Sigmoid colon (tissue), 7 donors: ENCODE data around the gene SUPT16H. TPM values are rescaled to one million over a fixed set of nuclear protein-coding genes. Genes with fewer than 3 reads are reported as not detected.

ENCODE experiments used
- DNase-seq: peaks from one replicate; pipeline ENCODE4 v3.0.0-alpha.2; 2019
- H3K27ac ChIP-seq, 4 donors: fragments of 200-600 bp; sonication (generic); one replicate each; pipeline ENCODE4 v1.5.1; 2016 to 2019; ENCODE audit warnings: mild to moderate bottlenecking in 1 of 4
- H3K27me3 ChIP-seq, 3 donors: fragments of 200-600 bp; sonication (generic); one replicate each; pipeline ENCODE4 v1.5.1; 2019; ENCODE audit warnings: mild to moderate bottlenecking in 1 of 3
- H3K36me3 ChIP-seq, 4 donors: fragments of 200-600 bp; sonication (generic); one replicate each; pipeline ENCODE4 v1.5.1; 2016 to 2019
- H3K4me1 ChIP-seq, 4 donors: fragments of 200-600 bp; sonication (generic); one replicate each; pipeline ENCODE4 v1.5.1; 2017 to 2019
- H3K4me3 ChIP-seq, 4 donors: fragments of 200-600 bp; sonication (generic); one replicate each; pipeline ENCODE4 v1.5.1; 2017 to 2019; ENCODE audit warnings: mild to moderate bottlenecking in 2 of 4, moderate library complexity in 1 of 4
- H3K9me3 ChIP-seq, 4 donors: fragments of 200-600 bp in 3 of 4; sonication (generic) in 3 of 4; one replicate each; pipeline versions ENCODE4 v1.5.1 to v1.6.1; 2013 to 2019
- EP300 ChIP-seq, 4 donors: sonication (generic); formaldehyde crosslinking; IDR thresholded peaks; one replicate each; pipeline ENCODE4 v1.6.1; 2017; ENCODE audit warnings: antibody characterized with exemption in 4 of 4
- POLR2A ChIP-seq, 2 donors: fragments of 450-650 bp; IDR thresholded peaks; one replicate each; pipeline ENCODE4 v1.6.1; 2016; ENCODE audit warnings: antibody characterized with exemption in 2 of 2, mild to moderate bottlenecking in 2 of 2, moderate library complexity in 2 of 2
- POLR2AphosphoS5 ChIP-seq, 4 donors: sonication (generic); formaldehyde crosslinking; IDR thresholded peaks; one replicate each; pipeline ENCODE4 v1.6.1; 2017; ENCODE audit warnings: antibody characterized with exemption in 4 of 4
- WGBS, 2 donors: extraction: QIAGEN DNeasy Blood & Tissue Kit; methylation state at CpG; one replicate each; pipeline ENCODE4 v1.1.7; 2013; 5-methylcytosine and 5-hydroxymethylcytosine counted together
- intact Hi-C: fragments of 100-400 bp; cut with DNase I; formaldehyde crosslinking; loops from one replicate; pipeline ENCODE4 v1.15.1; 2023
- polyA plus RNA-seq, 3 donors: library from polyadenylated mRNA; stranded (reverse); fragments of 200-250 nt; gene quantifications; one replicate each; pipeline ENCODE4 v1.2.3, GENCODE V29; 2013
- total RNA-seq, 4 donors: library from RNA; depleted of rRNA; stranded (reverse); fragments of >200 nt; gene quantifications; one replicate each; pipeline ENCODE4 v1.1.0, GENCODE V29; 2016
- TF ChIP-seq, protein P1 (sequence below), 4 experiments: fragments of 450-650 bp in 3 of 4; fragments of 200-600 bp in 1 of 4; IDR thresholded peaks; one replicate each; pipeline ENCODE4 v1.5.1; 2016 to 2019; ENCODE audit warnings: antibody characterized with exemption in 4 of 4, mild to moderate bottlenecking in 3 of 4, moderate library complexity in 2 of 4
- donor health status: healthy with polysubstance abuse.
- donor health status: Bipolar disorder and iron deficiency.
- donor health status: healthy.

The SUPT16H gene
- 10 to 100 TPM; 62.0 to 77.1 (median 69.1) TPM for total RNA-seq
- 10 to 100 TPM; 27.5 to 66.3 (median 30.6) TPM for polyA plus RNA-seq

DNA sequence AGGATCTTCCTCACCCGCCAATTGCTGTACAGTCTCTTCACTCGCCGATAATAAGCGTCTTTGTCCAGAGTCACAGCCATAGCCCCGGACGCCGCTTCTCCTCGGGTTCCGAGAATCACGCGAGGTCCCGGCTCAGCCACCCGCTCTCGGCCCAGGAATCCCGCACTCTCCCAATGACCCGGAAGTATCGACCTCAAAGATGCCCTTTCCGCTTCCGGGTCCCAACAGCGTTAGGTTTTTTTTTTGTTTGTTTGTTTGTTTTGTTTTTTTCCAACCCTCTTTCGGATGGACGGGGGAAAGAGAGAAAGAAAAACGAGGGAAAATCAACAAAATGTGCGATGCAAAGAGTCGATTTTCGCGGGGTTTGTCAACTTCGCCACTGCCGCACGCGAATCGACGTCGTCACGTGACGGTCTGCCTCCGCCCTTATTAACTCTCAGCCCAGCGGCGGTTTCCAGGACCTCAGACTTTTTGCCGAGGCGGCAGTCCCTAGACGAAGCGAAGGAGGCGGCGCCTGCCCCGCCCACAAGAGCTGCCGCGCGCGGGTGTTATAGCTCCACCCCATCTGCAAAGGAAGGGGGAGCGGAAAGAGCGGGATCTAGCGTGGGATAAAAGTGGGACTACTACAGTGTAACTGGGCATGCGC is at the start of gene SUPT16H:
TSS of gene SUPT16H (minus strand) at position 172 of the 646 bp plus-strand sequence. CDS start at position 80, 92 bp downstream.
- Histone ChIP-seq H3K4me1 (peaks cover 0 to 26% (median 16%) of the 10 kb centered on the region in 4 donors), H3K27me3 (no peaks in the 10 kb centered on the region), H3K9me3 (no peaks in the 10 kb centered on the region), H3K4me3 (peak within 1 kb of the TSS; percentile 61 to 88 (median 72)), H3K27ac (peak within 1 kb of the TSS; percentile 87 to 95 (median 90)), H3K36me3 (peaks cover 0 to 38% (median 11%) of the 10 kb centered on the region in 4 donors)
- intact Hi-C loops = loop anchor here (2.0 to 10.0 kb wide), 4 partner anchors 53 to 171 kb away; partner anchors contain the start of gene HNRNPC
- peak; percentile 98 for DNase-seq
- TF ChIP-seq EP300 (IDR thresholded peaks at IDR 0.05) = no peak
- peak; percentile 59 to 88 (median 79) for TF ChIP-seq POLR2AphosphoS5 (IDR thresholded peaks at IDR 0.05)
- TF ChIP-seq POLR2A (IDR thresholded peaks at IDR 0.05) = peak in 1 of 2 donors; percentile 54
- WGBS, 2 donors = 0% methylated on average over 54 of the region's 54 CpGs

DNA sequence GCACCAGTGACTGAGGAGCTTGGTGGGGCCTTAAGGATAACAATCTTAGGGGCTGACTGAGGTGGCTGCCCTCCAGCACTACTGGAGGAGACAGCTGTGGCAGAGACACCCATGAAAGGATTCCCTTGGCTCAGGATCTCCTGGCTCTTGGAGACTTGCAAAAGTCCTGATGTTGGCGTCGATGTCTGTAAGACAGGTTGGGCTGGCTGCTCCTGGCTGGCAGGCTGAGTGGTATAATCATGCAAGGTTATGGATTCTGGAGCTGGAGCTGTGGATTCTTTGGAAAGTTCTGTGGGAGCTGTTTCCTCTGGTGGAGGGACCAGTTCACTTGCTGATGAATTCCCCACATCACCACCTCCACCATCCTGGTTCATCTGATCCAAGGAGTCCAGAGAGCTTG is 47.3 kb upstream of the SUPT16H start:
- TF ChIP-seq, protein P1, sequence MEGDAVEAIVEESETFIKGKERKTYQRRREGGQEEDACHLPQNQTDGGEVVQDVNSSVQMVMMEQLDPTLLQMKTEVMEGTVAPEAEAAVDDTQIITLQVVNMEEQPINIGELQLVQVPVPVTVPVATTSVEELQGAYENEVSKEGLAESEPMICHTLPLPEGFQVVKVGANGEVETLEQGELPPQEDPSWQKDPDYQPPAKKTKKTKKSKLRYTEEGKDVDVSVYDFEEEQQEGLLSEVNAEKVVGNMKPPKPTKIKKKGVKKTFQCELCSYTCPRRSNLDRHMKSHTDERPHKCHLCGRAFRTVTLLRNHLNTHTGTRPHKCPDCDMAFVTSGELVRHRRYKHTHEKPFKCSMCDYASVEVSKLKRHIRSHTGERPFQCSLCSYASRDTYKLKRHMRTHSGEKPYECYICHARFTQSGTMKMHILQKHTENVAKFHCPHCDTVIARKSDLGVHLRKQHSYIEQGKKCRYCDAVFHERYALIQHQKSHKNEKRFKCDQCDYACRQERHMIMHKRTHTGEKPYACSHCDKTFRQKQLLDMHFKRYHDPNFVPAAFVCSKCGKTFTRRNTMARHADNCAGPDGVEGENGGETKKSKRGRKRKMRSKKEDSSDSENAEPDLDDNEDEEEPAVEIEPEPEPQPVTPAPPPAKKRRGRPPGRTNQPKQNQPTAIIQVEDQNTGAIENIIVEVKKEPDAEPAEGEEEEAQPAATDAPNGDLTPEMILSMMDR (IDR thresholded peaks at IDR 0.05) = no peak
- no peak for TF ChIP-seq POLR2A (IDR thresholded peaks at IDR 0.05)
- no peak for TF ChIP-seq EP300 (IDR thresholded peaks at IDR 0.05)
- no peak for TF ChIP-seq POLR2AphosphoS5 (IDR thresholded peaks at IDR 0.05)
- H3K4me1 ChIP-seq = peaks cover 0 to 14% (median 11%) of the 10 kb centered on the region in 4 donors
- DNase-seq = no peak
- no peaks in the 10 kb centered on the region for H3K9me3 ChIP-seq
- H3K4me3 ChIP-seq = no peak overlapping the region
- H3K36me3 ChIP-seq = peaks cover 25 to 55% (median 44%) of the 10 kb centered on the region in 4 donors
- 97 to 99% methylated on average over 2 of the region's 2 CpGs for WGBS, 2 donors
- no peak overlapping the region for H3K27ac ChIP-seq
- intact Hi-C loops = no loop called here
- H3K27me3 ChIP-seq = no peaks in the 10 kb centered on the region

DNA sequence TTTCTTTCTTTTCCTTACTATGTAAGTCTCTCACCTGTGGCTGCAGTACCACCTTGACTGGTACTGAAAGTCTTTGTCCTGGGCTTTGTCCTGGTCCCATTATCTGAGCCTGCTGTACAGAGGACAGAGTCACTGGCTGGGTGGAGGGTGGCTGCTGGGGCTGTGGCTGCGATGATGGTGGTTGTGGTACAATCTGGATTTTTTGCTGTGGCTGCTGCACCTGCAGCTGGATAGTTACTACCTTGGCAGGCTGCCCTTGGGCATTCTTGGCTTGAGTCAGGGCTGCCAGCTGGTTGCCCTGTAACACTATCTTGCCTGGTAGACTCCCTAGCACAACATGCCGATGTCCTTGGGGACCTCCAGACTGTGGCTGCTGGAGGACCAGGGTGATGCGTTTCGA is 45.1 kb upstream of the SUPT16H start:
- no peaks in the 10 kb centered on the region for H3K27me3 ChIP-seq
- TF ChIP-seq POLR2AphosphoS5 (IDR thresholded peaks at IDR 0.05) = no peak
- TF ChIP-seq POLR2A (IDR thresholded peaks at IDR 0.05) = no peak
- TF ChIP-seq, protein P1 (IDR thresholded peaks at IDR 0.05) = no peak
- no peak for TF ChIP-seq EP300 (IDR thresholded peaks at IDR 0.05)
- H3K4me1 ChIP-seq = no peaks in the 10 kb centered on the region
- H3K27ac ChIP-seq = no peak overlapping the region
- intact Hi-C loops = no loop called here
- H3K36me3 ChIP-seq = peaks cover 43 to 77% (median 63%) of the 10 kb centered on the region in 4 donors
- WGBS, 2 donors = 57 to 85% methylated on average over 4 of the region's 4 CpGs
- no peaks in the 10 kb centered on the region for H3K9me3 ChIP-seq
- DNase-seq = no peak
- H3K4me3 ChIP-seq = no peak overlapping the region

DNA sequence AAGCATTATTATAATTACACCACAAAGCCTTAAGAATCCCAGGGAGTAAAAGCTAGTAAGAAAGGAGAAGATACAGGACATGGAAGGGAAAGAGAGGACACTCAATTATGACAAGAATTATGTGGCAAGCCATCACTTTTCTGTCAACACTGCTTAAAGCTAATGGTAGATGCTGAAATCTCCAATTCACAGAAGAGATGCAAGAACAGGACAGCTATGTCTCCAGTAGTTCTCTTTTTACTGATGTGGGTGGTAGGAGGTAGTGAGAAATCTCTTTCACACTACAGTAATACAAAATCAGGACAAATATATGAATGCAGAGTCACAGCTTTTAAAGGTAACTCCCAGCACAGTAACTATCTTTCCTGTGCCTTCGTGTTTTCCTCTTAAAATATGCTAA is 42.9 kb upstream of the SUPT16H start:
- Histone ChIP-seq H3K9me3 (no peaks in the 10 kb centered on the region), H3K27ac (no peak overlapping the region), H3K36me3 (peaks cover 60 to 99% (median 79%) of the 10 kb centered on the region in 4 donors), H3K4me1 (no peaks in the 10 kb centered on the region), H3K4me3 (no peak overlapping the region), H3K27me3 (no peaks in the 10 kb centered on the region)
- TF ChIP-seq POLR2A (IDR thresholded peaks at IDR 0.05) (no peak), POLR2AphosphoS5 (IDR thresholded peaks at IDR 0.05) (no peak), EP300 (IDR thresholded peaks at IDR 0.05) (no peak)
- TF ChIP-seq, protein P1 (IDR thresholded peaks at IDR 0.05) = no peak
- DNase-seq = no peak
- WGBS, 2 donors = 93 to 95% methylated on average over 1 of the region's 1 CpG
- intact Hi-C loops = no loop called here

DNA sequence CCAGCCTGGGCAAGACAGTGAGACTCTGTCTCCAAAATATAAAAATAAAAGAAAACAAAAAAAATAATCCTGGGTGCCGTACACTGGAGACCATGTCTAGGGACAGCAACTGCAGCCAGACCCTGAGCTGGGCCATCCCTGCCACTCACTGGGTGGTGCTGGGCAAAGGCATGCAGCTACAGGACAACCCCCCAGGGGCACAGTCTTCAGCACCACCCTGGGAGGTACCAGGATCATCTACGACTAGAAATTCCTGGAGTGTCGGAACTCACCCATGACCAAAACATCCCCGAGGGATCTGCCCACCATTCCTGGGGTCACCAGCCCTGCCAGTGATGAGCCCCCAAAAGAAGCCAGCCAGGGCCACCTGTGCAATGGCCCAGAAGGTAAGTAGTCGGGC is 35.7 kb upstream of the SUPT16H start:
- 92 to 95% methylated on average over 5 of the region's 5 CpGs for WGBS, 2 donors
- H3K27ac ChIP-seq = no peak overlapping the region
- no peak for TF ChIP-seq POLR2A (IDR thresholded peaks at IDR 0.05)
- TF ChIP-seq EP300 (IDR thresholded peaks at IDR 0.05) = no peak
- TF ChIP-seq POLR2AphosphoS5 (IDR thresholded peaks at IDR 0.05) = no peak
- TF ChIP-seq, protein P1 (IDR thresholded peaks at IDR 0.05) = no peak

More for the DNA sequence above, 35.7 kb upstream of the SUPT16H start:
- Histone ChIP-seq H3K27me3 (no peaks in the 10 kb centered on the region), H3K9me3 (no peaks in the 10 kb centered on the region), H3K4me3 (no peak overlapping the region), H3K4me1 (no peaks in the 10 kb centered on the region), H3K36me3 (peaks cover 42 to 94% (median 49%) of the 10 kb centered on the region in 4 donors)
- no peak for DNase-seq
- intact Hi-C loops = no loop called here
